ENCODE measurements around the gene PFDN4.

The PFDN4 gene

DNA sequence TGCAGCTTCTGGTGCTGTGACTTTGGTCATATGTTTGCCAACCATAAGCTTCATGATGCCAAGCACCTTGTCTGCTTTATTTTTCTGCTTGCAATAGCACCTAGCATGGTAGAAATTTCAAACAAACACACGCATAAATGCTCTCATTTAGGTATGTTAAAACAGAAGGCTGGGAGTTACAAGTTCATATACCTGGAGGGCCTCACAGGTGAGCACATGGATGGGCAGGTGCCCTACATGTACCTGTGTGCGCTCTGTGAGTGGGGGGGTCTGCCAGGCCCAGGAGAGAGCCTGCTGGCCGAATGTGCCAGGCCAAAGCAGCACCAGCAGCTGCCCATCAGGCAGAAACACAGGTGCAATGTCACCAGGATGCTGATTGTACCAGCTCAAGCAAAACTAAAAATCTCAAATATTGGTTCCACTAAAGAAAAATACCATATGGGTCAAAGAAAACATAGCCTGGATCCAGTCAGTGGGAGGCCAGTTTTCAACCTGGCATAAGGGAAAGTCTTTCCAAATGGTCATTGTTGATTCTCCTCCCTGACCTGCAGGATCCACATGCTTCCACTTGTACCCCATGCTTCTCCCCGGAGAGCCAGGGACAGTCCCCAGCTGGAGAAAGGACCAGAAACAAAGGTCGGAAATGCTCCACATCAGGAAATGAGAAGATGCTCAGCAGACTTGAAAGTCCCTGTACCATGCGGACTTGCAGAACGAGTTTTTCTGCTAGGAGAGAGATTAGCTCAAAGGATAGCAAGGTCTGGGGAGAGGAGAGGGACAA is 7.2 kb upstream of the PFDN4 start (continued):
- TF ChIP-seq ZNF8 (CRISPR knock-in tag; IDR thresholded peaks at IDR 0.05), result no peak
- no peak for TF ChIP-seq BACH2 (CRISPR knock-in tag; IDR thresholded peaks at IDR 0.05; ENCODE audit: borderline replicate concordance)
- no peak for TF ChIP-seq ZFP3 (CRISPR knock-in tag; IDR thresholded peaks at IDR 0.05)
- no peak for TF ChIP-seq CSDC2 (CRISPR knock-in tag; IDR thresholded peaks at IDR 0.05)
- no peak for TF ChIP-seq SNAI2 (CRISPR knock-in tag; IDR thresholded peaks at IDR 0.05)

GRCh38 chr20:54201268-54201846 is 6.5 kb upstream of the PFDN4 start:
- TF ChIP-seq ZC3H10 (CRISPR knock-in tag; IDR thresholded peaks at IDR 0.05) (no peak), ZNF70 (CRISPR knock-in tag; IDR thresholded peaks at IDR 0.05) (no peak), POU6F1 (CRISPR knock-in tag; IDR thresholded peaks at IDR 0.05; ENCODE audit: borderline replicate concordance, low read depth) (no peak), GLIS3 (CRISPR knock-in tag; IDR thresholded peaks at IDR 0.05) (no peak), ZFP30 (CRISPR knock-in tag; IDR thresholded peaks at IDR 0.05) (no peak)
- ATAC-seq, result no peak

DNA sequence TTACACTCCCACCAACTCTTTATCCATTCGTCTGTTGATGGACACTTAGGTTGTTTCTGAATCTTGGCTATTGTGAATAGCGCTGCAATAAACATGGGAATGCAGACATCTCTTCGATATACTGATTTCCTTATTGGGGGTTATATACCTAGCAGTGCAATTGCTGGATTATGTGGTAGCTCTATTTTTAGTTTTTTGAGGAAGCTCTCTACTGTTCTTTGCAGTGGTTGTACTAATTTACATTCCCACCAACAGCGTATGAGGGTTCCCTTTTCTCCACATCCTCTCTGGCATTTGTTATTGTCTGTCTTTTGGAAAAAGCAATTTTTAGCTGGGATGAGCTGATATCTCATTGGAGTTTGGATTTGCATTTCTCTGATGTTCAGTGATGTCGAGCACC is 4.6 kb upstream of the PFDN4 start:
- TF ChIP-seq GLIS3 (CRISPR knock-in tag; IDR thresholded peaks at IDR 0.05), result no peak
- TF ChIP-seq PATZ1 (CRISPR knock-in tag; IDR thresholded peaks at IDR 0.05; ENCODE audit: borderline replicate concordance), result no peak
- no peak for ATAC-seq

DNA sequence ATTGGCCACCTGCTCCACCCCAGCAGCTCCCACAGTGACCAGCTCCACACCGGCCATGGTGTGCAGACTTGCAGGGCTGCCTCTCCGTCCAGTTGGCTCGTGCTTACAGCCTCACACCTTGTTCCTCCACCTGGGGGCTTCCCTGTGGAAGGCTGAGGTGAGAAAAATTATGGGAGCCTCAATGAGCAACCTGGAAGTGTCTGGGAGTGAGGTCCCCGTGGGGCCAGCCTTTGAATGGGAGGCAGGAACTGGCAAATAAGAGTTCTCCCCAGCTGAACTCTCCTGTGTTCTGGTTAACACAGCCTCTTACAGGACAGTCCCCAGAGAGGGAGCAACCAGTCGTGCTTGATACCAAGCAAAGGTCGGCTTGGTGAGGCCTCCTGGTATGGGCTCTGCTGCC is 3.8 kb upstream of the PFDN4 start:
- no peak for ATAC-seq
- TF ChIP-seq ZNF70 (CRISPR knock-in tag; IDR thresholded peaks at IDR 0.05), result no peak
- TF ChIP-seq, protein P1, sequence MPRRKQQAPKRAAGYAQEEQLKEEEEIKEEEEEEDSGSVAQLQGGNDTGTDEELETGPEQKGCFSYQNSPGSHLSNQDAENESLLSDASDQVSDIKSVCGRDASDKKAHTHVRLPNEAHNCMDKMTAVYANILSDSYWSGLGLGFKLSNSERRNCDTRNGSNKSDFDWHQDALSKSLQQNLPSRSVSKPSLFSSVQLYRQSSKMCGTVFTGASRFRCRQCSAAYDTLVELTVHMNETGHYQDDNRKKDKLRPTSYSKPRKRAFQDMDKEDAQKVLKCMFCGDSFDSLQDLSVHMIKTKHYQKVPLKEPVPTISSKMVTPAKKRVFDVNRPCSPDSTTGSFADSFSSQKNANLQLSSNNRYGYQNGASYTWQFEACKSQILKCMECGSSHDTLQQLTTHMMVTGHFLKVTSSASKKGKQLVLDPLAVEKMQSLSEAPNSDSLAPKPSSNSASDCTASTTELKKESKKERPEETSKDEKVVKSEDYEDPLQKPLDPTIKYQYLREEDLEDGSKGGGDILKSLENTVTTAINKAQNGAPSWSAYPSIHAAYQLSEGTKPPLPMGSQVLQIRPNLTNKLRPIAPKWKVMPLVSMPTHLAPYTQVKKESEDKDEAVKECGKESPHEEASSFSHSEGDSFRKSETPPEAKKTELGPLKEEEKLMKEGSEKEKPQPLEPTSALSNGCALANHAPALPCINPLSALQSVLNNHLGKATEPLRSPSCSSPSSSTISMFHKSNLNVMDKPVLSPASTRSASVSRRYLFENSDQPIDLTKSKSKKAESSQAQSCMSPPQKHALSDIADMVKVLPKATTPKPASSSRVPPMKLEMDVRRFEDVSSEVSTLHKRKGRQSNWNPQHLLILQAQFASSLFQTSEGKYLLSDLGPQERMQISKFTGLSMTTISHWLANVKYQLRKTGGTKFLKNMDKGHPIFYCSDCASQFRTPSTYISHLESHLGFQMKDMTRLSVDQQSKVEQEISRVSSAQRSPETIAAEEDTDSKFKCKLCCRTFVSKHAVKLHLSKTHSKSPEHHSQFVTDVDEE (CRISPR knock-in tag; IDR thresholded peaks at IDR 0.05), result no peak
- no peak for TF ChIP-seq ZNF565 (CRISPR knock-in tag; conservative IDR thresholded peaks at IDR 0.05; ENCODE audit: low read depth)
- no peak for TF ChIP-seq BACH2 (CRISPR knock-in tag; IDR thresholded peaks at IDR 0.05; ENCODE audit: borderline replicate concordance)
- no peak for TF ChIP-seq OSR1 (CRISPR knock-in tag; IDR thresholded peaks at IDR 0.05)
- no peak for TF ChIP-seq ZC3H10 (CRISPR knock-in tag; IDR thresholded peaks at IDR 0.05)
- no peak for TF ChIP-seq ZFP3 (CRISPR knock-in tag; IDR thresholded peaks at IDR 0.05)
- TF ChIP-seq PATZ1 (CRISPR knock-in tag; IDR thresholded peaks at IDR 0.05; ENCODE audit: borderline replicate concordance), result no peak
- TF ChIP-seq ISL1 (CRISPR knock-in tag; IDR thresholded peaks at IDR 0.05), result no peak
- TF ChIP-seq PPARA (CRISPR knock-in tag; IDR thresholded peaks at IDR 0.05; ENCODE audit: borderline replicate concordance), result no peak
- TF ChIP-seq POU6F1 (CRISPR knock-in tag; IDR thresholded peaks at IDR 0.05; ENCODE audit: borderline replicate concordance, low read depth), result no peak
- no peak for TF ChIP-seq CSRNP3 (CRISPR knock-in tag; IDR thresholded peaks at IDR 0.05)
- no peak for TF ChIP-seq ZNF8 (CRISPR knock-in tag; IDR thresholded peaks at IDR 0.05)
- no peak for TF ChIP-seq ARNTL (CRISPR knock-in tag; IDR thresholded peaks at IDR 0.05; ENCODE audit: borderline replicate concordance, low read depth)
- no peak for TF ChIP-seq ZFP30 (CRISPR knock-in tag; IDR thresholded peaks at IDR 0.05)
- TF ChIP-seq CSDC2 (CRISPR knock-in tag; IDR thresholded peaks at IDR 0.05), result no peak
- no peak for TF ChIP-seq RARB (CRISPR knock-in tag; IDR thresholded peaks at IDR 0.05)
- TF ChIP-seq TCF4 (CRISPR knock-in tag; IDR thresholded peaks at IDR 0.05; ENCODE audit: borderline replicate concordance), result no peak
- TF ChIP-seq CREB5 (CRISPR knock-in tag; IDR thresholded peaks at IDR 0.05; ENCODE audit: low read depth), result no peak

All from SK-N-SH treated with all-trans-retinoic acid at 6 μM for 48 hours (cell line).